IgD-negative memory B cell (primary cell): Measurements from ENCODE around the gene NMBR. TPM values are rescaled to one million over a fixed set of nuclear protein-coding genes. Genes with fewer than 3 reads are reported as not detected.
"Not testable (repeated sequence)": the region's sequence is repeated elsewhere in the genome, so short reads cannot be mapped to it uniquely, and the experiment has no call there.

ENCODE experiments used
- H3K27ac Mint-ChIP-seq, 3 donors: one replicate each; pipeline ENCODE4 v1.8.0; 2020 to 2022; ENCODE audit warnings: mild to moderate bottlenecking in 3 of 3, mixed read lengths in 3 of 3, moderate library complexity in 1 of 3
- H3K27me3 Mint-ChIP-seq: one replicate; pipeline ENCODE4 v1.8.0; 2021; ENCODE audit warnings: mixed read lengths
- H3K36me3 Mint-ChIP-seq: one replicate; pipeline ENCODE4 v1.8.0; 2020; ENCODE audit warnings: mild to moderate bottlenecking, mixed read lengths
- H3K4me1 Mint-ChIP-seq, 3 donors: one replicate each; pipeline ENCODE4 v1.8.0; 2020 to 2022; ENCODE audit warnings: mixed read lengths in 3 of 3, mild to moderate bottlenecking in 1 of 3
- H3K4me3 Mint-ChIP-seq, 4 donors: one replicate each; pipeline ENCODE4 v1.8.0; 2020 to 2022; ENCODE audit warnings: mild to moderate bottlenecking in 4 of 4, mixed read lengths in 4 of 4, moderate library complexity in 3 of 4
- H3K9me3 Mint-ChIP-seq, 3 donors: one replicate each; pipeline ENCODE4 v1.8.0; 2020 to 2021; ENCODE audit warnings: mixed read lengths in 3 of 3, mild to moderate bottlenecking in 1 of 3
- polyA plus RNA-seq: library from polyadenylated mRNA; unstranded; fragments of 300-500 nt; fragmentation: Illumina TruSeq; gene quantifications from one replicate; pipeline ENCODE4 v1.2.3, GENCODE V29; 2021

Gene NMBR
- polyA plus RNA-seq, 1 donor from 2014 or later: not detected

- H3K9me3 Mint-ChIP-seq: no peaks in the 10 kb centered on the region
These were observed 28.0 kb downstream of the NMBR start for GRCh38 chr6:142118925-142119324.

GRCh38 chr6:142118328-142118727, 28.6 kb downstream of the NMBR start:
- no peaks in the 10 kb centered on the region for H3K4me1 Mint-ChIP-seq
- H3K4me3 Mint-ChIP-seq: no peak overlapping the region
- no peaks in the 10 kb centered on the region for H3K27me3 Mint-ChIP-seq
- H3K9me3 Mint-ChIP-seq: no peaks in the 10 kb centered on the region
- no peak overlapping the region for H3K27ac Mint-ChIP-seq
- no peaks in the 10 kb centered on the region for H3K36me3 Mint-ChIP-seq

More at GRCh38 chr6:142118925-142119324, 28.0 kb downstream of the NMBR start:
- no peak overlapping the region for H3K27ac Mint-ChIP-seq
- H3K4me1 Mint-ChIP-seq: no peaks in the 10 kb centered on the region
- H3K36me3 Mint-ChIP-seq: no peaks in the 10 kb centered on the region
- no peaks in the 10 kb centered on the region for H3K27me3 Mint-ChIP-seq
- H3K4me3 Mint-ChIP-seq: no peak overlapping the region

- Mint-ChIP-seq H3K27ac (no peak overlapping the region), H3K9me3 (no peaks in the 10 kb centered on the region), H3K27me3 (no peaks in the 10 kb centered on the region), H3K36me3 (no peaks in the 10 kb centered on the region), H3K4me3 (no peak overlapping the region), H3K4me1 (no peaks in the 10 kb centered on the region)
These were observed 29.6 kb downstream of the NMBR start for GRCh38 chr6:142117366-142117765.

GRCh38 chr6:142112451-142113061, 34.4 kb downstream of the NMBR start:
- Mint-ChIP-seq H3K36me3 (no peaks in the 10 kb centered on the region), H3K27ac (no peak overlapping the region), H3K4me1 (no peaks in the 10 kb centered on the region), H3K27me3 (no peaks in the 10 kb centered on the region), H3K4me3 (no peak overlapping the region), H3K9me3 (no peaks in the 10 kb centered on the region)

GRCh38 chr6:142110820-142111219, 36.1 kb downstream of the NMBR start:
- H3K27me3 Mint-ChIP-seq, H3K9me3 Mint-ChIP-seq, H3K27ac Mint-ChIP-seq, H3K4me1 Mint-ChIP-seq, H3K36me3 Mint-ChIP-seq, H3K4me3 Mint-ChIP-seq: not testable (repeated sequence)

GRCh38 chr6:142104820-142105219, 42.1 kb downstream of the NMBR start:
- not testable (repeated sequence) for H3K27ac Mint-ChIP-seq, H3K27me3 Mint-ChIP-seq, H3K4me3 Mint-ChIP-seq, H3K9me3 Mint-ChIP-seq, H3K36me3 Mint-ChIP-seq, H3K4me1 Mint-ChIP-seq

GRCh38 chr6:142088858-142089216, 58.1 kb downstream of the NMBR start:
- H3K4me3 Mint-ChIP-seq: no peak overlapping the region
- peaks cover 0 to 2% (median 0%) of the 10 kb centered on the region in 3 donors for H3K4me1 Mint-ChIP-seq
- no peak overlapping the region for H3K27ac Mint-ChIP-seq
- H3K27me3 Mint-ChIP-seq: peaks cover 15% of the 10 kb centered on the region
- no peaks in the 10 kb centered on the region for H3K9me3 Mint-ChIP-seq
- H3K36me3 Mint-ChIP-seq: no peaks in the 10 kb centered on the region

GRCh38 chr6:142087950-142088857, 58.7 kb downstream of the NMBR start:
- Mint-ChIP-seq H3K4me1 (peaks cover 0 to 2% (median 0%) of the 10 kb centered on the region in 3 donors), H3K27me3 (peaks cover 15% of the 10 kb centered on the region), H3K9me3 (no peaks in the 10 kb centered on the region), H3K36me3 (no peaks in the 10 kb centered on the region), H3K4me3 (no peak overlapping the region), H3K27ac (peak overlapping the region in 1 of 3 donors; percentile 71)

GRCh38 chr6:142079130-142079529, 67.8 kb downstream of the NMBR start:
- H3K4me1 Mint-ChIP-seq: no peaks in the 10 kb centered on the region
- H3K36me3 Mint-ChIP-seq: no peaks in the 10 kb centered on the region
- no peaks in the 10 kb centered on the region for H3K27me3 Mint-ChIP-seq
- H3K4me3 Mint-ChIP-seq: no peak overlapping the region
- no peak overlapping the region for H3K27ac Mint-ChIP-seq
- H3K9me3 Mint-ChIP-seq: no peaks in the 10 kb centered on the region

GRCh38 chr6:142075516-142076101, 71.3 kb downstream of the NMBR start:
- Mint-ChIP-seq H3K27ac (no peak overlapping the region), H3K9me3 (peaks cover 3 to 9% (median 4%) of the 10 kb centered on the region in 3 donors), H3K4me1 (no peaks in the 10 kb centered on the region), H3K4me3 (no peak overlapping the region), H3K27me3 (peaks cover 3% of the 10 kb centered on the region), H3K36me3 (no peaks in the 10 kb centered on the region)

- H3K27me3 Mint-ChIP-seq: peaks cover 3% of the 10 kb centered on the region
- H3K36me3 Mint-ChIP-seq: no peaks in the 10 kb centered on the region
- H3K27ac Mint-ChIP-seq: no peak overlapping the region
- H3K4me3 Mint-ChIP-seq: no peak overlapping the region
- H3K9me3 Mint-ChIP-seq: peaks cover 3 to 9% (median 4%) of the 10 kb centered on the region in 3 donors
- H3K4me1 Mint-ChIP-seq: no peaks in the 10 kb centered on the region
These were observed 72.4 kb downstream of the NMBR start for GRCh38 chr6:142074516-142074915.

GRCh38 chr6:142071981-142072380, 74.9 kb downstream of the NMBR start:
- Mint-ChIP-seq H3K27ac (no peak overlapping the region), H3K4me3 (no peak overlapping the region), H3K36me3 (no peaks in the 10 kb centered on the region), H3K4me1 (no peaks in the 10 kb centered on the region), H3K9me3 (peaks cover 3 to 9% (median 4%) of the 10 kb centered on the region in 3 donors), H3K27me3 (peaks cover 3% of the 10 kb centered on the region)

GRCh38 chr6:142068416-142068815, 78.5 kb downstream of the NMBR start:
- Mint-ChIP-seq H3K9me3 (peaks cover 3 to 9% (median 3%) of the 10 kb centered on the region in 3 donors), H3K27ac (no peak overlapping the region), H3K27me3 (peaks cover 3% of the 10 kb centered on the region)

GRCh38 chr6:142062861-142063260, 84.1 kb downstream of the NMBR start:
- not testable (repeated sequence) for H3K4me1 Mint-ChIP-seq, H3K9me3 Mint-ChIP-seq, H3K36me3 Mint-ChIP-seq, H3K4me3 Mint-ChIP-seq, H3K27me3 Mint-ChIP-seq, H3K27ac Mint-ChIP-seq

More at GRCh38 chr6:142068416-142068815, 78.5 kb downstream of the NMBR start:
- Mint-ChIP-seq H3K4me1 (no peaks in the 10 kb centered on the region), H3K36me3 (no peaks in the 10 kb centered on the region), H3K4me3 (no peak overlapping the region)

GRCh38 chr6:142058551-142059290, 88.2 kb downstream of the NMBR start:
- no peak overlapping the region for H3K27ac Mint-ChIP-seq
- no peaks in the 10 kb centered on the region for H3K4me1 Mint-ChIP-seq
- H3K36me3 Mint-ChIP-seq: no peaks in the 10 kb centered on the region
- H3K4me3 Mint-ChIP-seq: no peak overlapping the region
- H3K9me3 Mint-ChIP-seq: no peaks in the 10 kb centered on the region
- H3K27me3 Mint-ChIP-seq: no peaks in the 10 kb centered on the region
